ENCODE results near the gene FAM83B.

FAM83B gene

GRCh38 chr6:54861905-54862616, 15.5 kb downstream of the FAM83B start:
- Histone ChIP-seq H3K9me3 (replicated peaks; ENCODE audit: low read length) (no peaks in the 10 kb centered on the region), H3K4me2 (ENCODE audit: low read length) (no peak overlapping the region), H3K4me1 (ENCODE audit: control insufficient read depth, insufficient read depth, low read length) (no peaks in the 10 kb centered on the region), H3K36me3 (ENCODE audit: insufficient read depth, low read length) (no peaks in the 10 kb centered on the region), H3K27me3 (ENCODE audit: control insufficient read depth, insufficient read depth, low read length) (no peaks in the 10 kb centered on the region), H3K4me3 (ENCODE audit: low read length) (no peak overlapping the region), H3K9ac (ENCODE audit: low read depth, low read length) (no peak overlapping the region)

- Histone ChIP-seq H3K4me1 (ENCODE audit: control insufficient read depth, insufficient read depth, low read length) (no peaks in the 10 kb centered on the region), H3K4me2 (ENCODE audit: low read length) (no peak overlapping the region), H3K4me3 (ENCODE audit: low read length) (no peak overlapping the region), H3K27me3 (ENCODE audit: control insufficient read depth, insufficient read depth, low read length) (no peaks in the 10 kb centered on the region), H3K36me3 (ENCODE audit: insufficient read depth, low read length) (no peaks in the 10 kb centered on the region), H3K9me3 (replicated peaks; ENCODE audit: low read length) (no peaks in the 10 kb centered on the region), H3K9ac (ENCODE audit: low read depth, low read length) (no peak overlapping the region)
These were observed 17.7 kb downstream of the FAM83B start for GRCh38 chr6:54864272-54864671.

DNA sequence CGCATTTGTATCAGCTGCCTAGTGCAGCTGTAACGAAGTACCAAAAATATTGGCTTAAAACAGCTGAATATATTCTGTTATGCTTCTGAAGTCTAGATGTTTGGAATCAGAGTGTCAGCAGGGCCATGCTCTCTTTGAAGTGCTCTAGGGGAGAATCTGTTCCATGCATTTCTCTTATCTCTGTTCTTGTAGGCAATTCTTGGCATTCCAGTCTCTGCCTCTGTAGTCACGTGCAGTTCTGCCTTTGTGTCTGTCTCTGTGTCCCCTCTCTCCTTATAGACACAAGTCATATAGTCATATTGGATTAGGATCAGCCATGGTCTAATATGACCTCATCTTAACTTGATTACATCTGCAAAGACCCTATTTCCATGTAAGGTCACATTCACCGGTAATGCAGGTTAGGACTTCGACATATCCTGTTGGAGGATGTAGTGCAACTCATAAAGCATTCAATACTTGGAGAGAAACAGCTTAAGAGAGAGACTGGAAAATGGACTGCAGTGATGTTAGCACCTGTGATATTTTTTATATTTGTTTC, 18.6 kb downstream of the FAM83B start:
- H3K4me2 ChIP-seq (ENCODE audit: low read length): no peak overlapping the region
- H3K27me3 ChIP-seq (ENCODE audit: control insufficient read depth, insufficient read depth, low read length): no peaks in the 10 kb centered on the region
- H3K4me1 ChIP-seq (ENCODE audit: control insufficient read depth, insufficient read depth, low read length): no peaks in the 10 kb centered on the region
- H3K9ac ChIP-seq (ENCODE audit: low read depth, low read length): no peak overlapping the region
- H3K4me3 ChIP-seq (ENCODE audit: low read length): no peak overlapping the region
- no peaks in the 10 kb centered on the region for H3K9me3 ChIP-seq (replicated peaks; ENCODE audit: low read length)
- no peaks in the 10 kb centered on the region for H3K36me3 ChIP-seq (ENCODE audit: insufficient read depth, low read length)

GRCh38 chr6:54868556-54868955, 22.0 kb downstream of the FAM83B start:
- H3K9me3 ChIP-seq (replicated peaks; ENCODE audit: low read length): no peaks in the 10 kb centered on the region
- H3K4me1 ChIP-seq (ENCODE audit: control insufficient read depth, insufficient read depth, low read length): no peaks in the 10 kb centered on the region
- H3K36me3 ChIP-seq (ENCODE audit: insufficient read depth, low read length): no peaks in the 10 kb centered on the region
- H3K9ac ChIP-seq (ENCODE audit: low read depth, low read length): no peak overlapping the region
- H3K27me3 ChIP-seq (ENCODE audit: control insufficient read depth, insufficient read depth, low read length): no peaks in the 10 kb centered on the region
- H3K4me2 ChIP-seq (ENCODE audit: low read length): no peak overlapping the region
- no peak overlapping the region for H3K4me3 ChIP-seq (ENCODE audit: low read length)

DNA sequence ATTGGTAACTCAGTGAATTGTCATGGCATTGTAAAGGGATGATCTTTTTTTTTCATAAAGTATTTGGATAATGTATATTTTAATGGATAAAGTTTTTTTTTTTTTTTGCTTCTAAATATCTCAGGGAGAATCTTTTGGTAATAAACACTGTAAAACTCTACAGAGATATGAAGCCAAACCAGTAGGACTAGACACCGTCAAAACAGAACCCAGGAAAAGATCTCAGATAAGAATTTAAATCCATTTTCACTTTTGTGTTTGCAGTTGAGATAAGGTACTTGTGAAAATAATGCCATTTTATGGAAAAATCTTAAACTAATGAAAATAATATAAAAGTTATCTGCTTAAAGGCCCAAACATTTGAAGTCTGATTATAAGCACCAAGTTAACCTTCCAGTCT, 27.0 kb downstream of the FAM83B start:
- Histone ChIP-seq H3K4me3 (ENCODE audit: low read length) (no peak overlapping the region), H3K9me3 (replicated peaks; ENCODE audit: low read length) (no peaks in the 10 kb centered on the region), H3K36me3 (ENCODE audit: insufficient read depth, low read length) (no peaks in the 10 kb centered on the region), H3K9ac (ENCODE audit: low read depth, low read length) (no peak overlapping the region), H3K4me1 (ENCODE audit: control insufficient read depth, insufficient read depth, low read length) (no peaks in the 10 kb centered on the region), H3K4me2 (ENCODE audit: low read length) (no peak overlapping the region), H3K27me3 (ENCODE audit: control insufficient read depth, insufficient read depth, low read length) (no peaks in the 10 kb centered on the region)

DNA sequence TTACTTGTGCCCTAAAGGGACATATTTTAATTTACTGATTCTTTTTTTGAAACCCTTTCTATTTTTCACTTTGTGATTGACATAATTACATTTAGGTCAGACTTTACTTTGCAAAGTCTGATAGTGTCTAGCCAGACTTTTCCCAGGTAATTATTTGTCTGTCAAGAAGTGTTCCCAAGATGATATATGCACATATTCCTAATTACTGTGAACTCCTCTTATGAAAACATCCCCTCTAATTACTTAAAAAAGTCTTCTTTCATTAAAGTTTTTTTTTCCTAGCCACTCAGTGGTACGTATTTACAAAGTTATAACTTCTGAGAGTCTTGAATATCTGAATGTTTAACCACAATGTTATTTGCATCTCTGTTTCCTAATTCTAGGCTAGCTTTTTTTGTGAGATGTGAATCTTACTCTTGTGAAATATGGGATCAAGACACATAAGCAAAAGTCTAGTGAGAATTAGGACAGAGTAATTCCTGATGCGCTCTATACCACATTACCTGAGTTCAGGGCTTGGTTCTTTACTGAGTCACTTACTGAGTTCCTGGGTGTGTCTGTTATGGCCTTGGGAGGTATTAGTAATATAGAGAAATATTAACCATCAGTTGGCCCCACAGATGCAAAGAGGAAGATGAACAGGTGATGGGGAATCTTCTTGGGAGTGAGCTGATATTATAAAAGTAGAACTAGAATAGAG, 27.9 kb downstream of the FAM83B start:
- H3K4me2 ChIP-seq (ENCODE audit: low read length): no peak overlapping the region
- no peaks in the 10 kb centered on the region for H3K36me3 ChIP-seq (ENCODE audit: insufficient read depth, low read length)
- H3K27me3 ChIP-seq (ENCODE audit: control insufficient read depth, insufficient read depth, low read length): no peaks in the 10 kb centered on the region
- no peak overlapping the region for H3K4me3 ChIP-seq (ENCODE audit: low read length)
- no peaks in the 10 kb centered on the region for H3K9me3 ChIP-seq (replicated peaks; ENCODE audit: low read length)
- no peak overlapping the region for H3K9ac ChIP-seq (ENCODE audit: low read depth, low read length)
- no peaks in the 10 kb centered on the region for H3K4me1 ChIP-seq (ENCODE audit: control insufficient read depth, insufficient read depth, low read length)

DNA sequence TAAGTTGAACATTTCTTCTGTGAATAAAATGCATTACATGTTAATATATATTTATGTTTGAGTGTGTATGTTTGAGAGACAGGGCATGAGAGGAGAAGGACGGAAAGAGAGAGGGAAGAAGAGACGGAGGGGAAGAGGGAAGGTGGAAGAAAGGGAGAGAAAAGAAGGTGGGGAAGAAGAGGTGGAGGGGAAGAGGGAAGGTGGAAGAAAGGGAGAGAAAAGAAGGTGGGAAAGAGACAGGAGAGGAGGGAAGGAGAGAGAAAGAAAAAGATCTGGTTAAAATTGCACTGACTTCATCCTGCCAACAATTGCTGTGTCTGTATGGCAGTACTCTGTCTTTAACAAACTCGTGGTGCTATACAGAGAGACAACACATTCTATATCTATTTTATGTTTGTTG, 29.0 kb downstream of the FAM83B start:
- Histone ChIP-seq H3K27me3 (ENCODE audit: control insufficient read depth, insufficient read depth, low read length) (no peaks in the 10 kb centered on the region), H3K4me3 (ENCODE audit: low read length) (no peak overlapping the region), H3K9me3 (replicated peaks; ENCODE audit: low read length) (no peaks in the 10 kb centered on the region), H3K4me2 (ENCODE audit: low read length) (no peak overlapping the region), H3K9ac (ENCODE audit: low read depth, low read length) (no peak overlapping the region), H3K36me3 (ENCODE audit: insufficient read depth, low read length) (no peaks in the 10 kb centered on the region), H3K4me1 (ENCODE audit: control insufficient read depth, insufficient read depth, low read length) (no peaks in the 10 kb centered on the region)

DNA sequence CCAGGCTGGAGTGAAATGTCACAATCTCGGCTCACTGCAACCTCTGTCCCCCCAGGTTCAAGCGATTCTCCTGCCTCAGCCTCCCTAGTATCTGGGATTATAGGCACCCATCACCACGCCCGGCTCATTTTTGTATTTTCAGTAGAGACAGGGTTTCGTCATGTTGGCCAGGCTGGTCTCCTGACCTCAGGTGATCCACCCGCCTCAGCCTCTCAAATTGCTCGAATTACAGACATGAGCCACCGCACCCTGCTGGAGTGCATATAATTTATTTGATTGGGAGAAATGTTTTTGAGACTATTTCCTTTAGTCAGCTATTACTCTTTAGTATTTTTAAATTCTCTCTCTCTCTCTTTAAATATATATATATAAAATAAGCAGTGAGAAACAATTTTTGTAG, 29.8 kb downstream of the FAM83B start:
- Histone ChIP-seq H3K4me3 (ENCODE audit: low read length) (no peak overlapping the region), H3K9me3 (replicated peaks; ENCODE audit: low read length) (no peaks in the 10 kb centered on the region), H3K4me1 (ENCODE audit: control insufficient read depth, insufficient read depth, low read length) (no peaks in the 10 kb centered on the region)

GRCh38 chr6:54876871-54877270, 30.3 kb downstream of the FAM83B start:
- Histone ChIP-seq H3K4me3 (ENCODE audit: low read length) (no peak overlapping the region), H3K36me3 (ENCODE audit: insufficient read depth, low read length) (no peaks in the 10 kb centered on the region), H3K9ac (ENCODE audit: low read depth, low read length) (no peak overlapping the region), H3K4me2 (ENCODE audit: low read length) (no peak overlapping the region), H3K4me1 (ENCODE audit: control insufficient read depth, insufficient read depth, low read length) (no peaks in the 10 kb centered on the region), H3K27me3 (ENCODE audit: control insufficient read depth, insufficient read depth, low read length) (no peaks in the 10 kb centered on the region), H3K9me3 (replicated peaks; ENCODE audit: low read length) (no peaks in the 10 kb centered on the region)

More for the DNA sequence above, 29.8 kb downstream of the FAM83B start:
- H3K36me3 ChIP-seq (ENCODE audit: insufficient read depth, low read length): no peaks in the 10 kb centered on the region
- H3K27me3 ChIP-seq (ENCODE audit: control insufficient read depth, insufficient read depth, low read length): no peaks in the 10 kb centered on the region
- no peak overlapping the region for H3K9ac ChIP-seq (ENCODE audit: low read depth, low read length)
- H3K4me2 ChIP-seq (ENCODE audit: low read length): no peak overlapping the region

DNA sequence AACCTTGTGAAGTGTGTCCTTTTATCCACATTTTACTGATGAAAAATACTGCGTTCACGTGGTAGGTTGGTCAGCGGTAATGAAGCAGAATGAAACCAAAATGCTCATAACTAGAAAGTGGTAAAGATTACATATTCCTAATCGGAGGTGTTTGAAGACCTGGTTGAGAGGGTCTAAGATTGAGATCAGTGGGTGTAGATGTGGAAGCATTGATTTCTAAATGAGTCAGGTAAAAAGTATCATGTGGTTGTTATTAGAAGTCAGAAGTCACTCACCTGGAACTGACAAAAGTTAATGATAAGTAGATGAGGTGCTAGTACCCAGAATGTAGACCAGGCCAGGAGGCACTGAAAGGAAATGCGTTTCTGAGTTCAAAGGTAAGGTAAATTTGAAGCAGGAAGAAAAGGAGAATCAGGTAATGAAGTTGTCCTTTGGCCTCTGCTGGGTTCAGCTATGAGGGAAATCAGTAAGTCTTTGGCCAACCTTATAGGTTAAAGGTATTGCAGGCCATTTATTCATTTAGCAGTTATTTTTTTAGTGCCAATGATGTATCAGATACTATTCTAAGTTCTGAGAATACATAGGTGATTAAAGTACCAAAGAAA, 31.2 kb downstream of the FAM83B start:
- Histone ChIP-seq H3K9me3 (replicated peaks; ENCODE audit: low read length) (no peaks in the 10 kb centered on the region), H3K4me2 (ENCODE audit: low read length) (no peak overlapping the region), H3K27me3 (ENCODE audit: control insufficient read depth, insufficient read depth, low read length) (no peaks in the 10 kb centered on the region), H3K36me3 (ENCODE audit: insufficient read depth, low read length) (no peaks in the 10 kb centered on the region), H3K4me1 (ENCODE audit: control insufficient read depth, insufficient read depth, low read length) (no peaks in the 10 kb centered on the region), H3K4me3 (ENCODE audit: low read length) (no peak overlapping the region), H3K9ac (ENCODE audit: low read depth, low read length) (no peak overlapping the region)

GRCh38 chr6:54878718-54879117, 32.1 kb downstream of the FAM83B start:
- no peaks in the 10 kb centered on the region for H3K27me3 ChIP-seq (ENCODE audit: control insufficient read depth, insufficient read depth, low read length)
- no peak overlapping the region for H3K9ac ChIP-seq (ENCODE audit: low read depth, low read length)
- no peaks in the 10 kb centered on the region for H3K4me1 ChIP-seq (ENCODE audit: control insufficient read depth, insufficient read depth, low read length)
- no peaks in the 10 kb centered on the region for H3K9me3 ChIP-seq (replicated peaks; ENCODE audit: low read length)
- no peak overlapping the region for H3K4me3 ChIP-seq (ENCODE audit: low read length)
- H3K36me3 ChIP-seq (ENCODE audit: insufficient read depth, low read length): no peaks in the 10 kb centered on the region
- no peak overlapping the region for H3K4me2 ChIP-seq (ENCODE audit: low read length)

Measured in skeletal muscle satellite cell (primary cell).